ENCODE measurements around the gene NES.

DNA sequence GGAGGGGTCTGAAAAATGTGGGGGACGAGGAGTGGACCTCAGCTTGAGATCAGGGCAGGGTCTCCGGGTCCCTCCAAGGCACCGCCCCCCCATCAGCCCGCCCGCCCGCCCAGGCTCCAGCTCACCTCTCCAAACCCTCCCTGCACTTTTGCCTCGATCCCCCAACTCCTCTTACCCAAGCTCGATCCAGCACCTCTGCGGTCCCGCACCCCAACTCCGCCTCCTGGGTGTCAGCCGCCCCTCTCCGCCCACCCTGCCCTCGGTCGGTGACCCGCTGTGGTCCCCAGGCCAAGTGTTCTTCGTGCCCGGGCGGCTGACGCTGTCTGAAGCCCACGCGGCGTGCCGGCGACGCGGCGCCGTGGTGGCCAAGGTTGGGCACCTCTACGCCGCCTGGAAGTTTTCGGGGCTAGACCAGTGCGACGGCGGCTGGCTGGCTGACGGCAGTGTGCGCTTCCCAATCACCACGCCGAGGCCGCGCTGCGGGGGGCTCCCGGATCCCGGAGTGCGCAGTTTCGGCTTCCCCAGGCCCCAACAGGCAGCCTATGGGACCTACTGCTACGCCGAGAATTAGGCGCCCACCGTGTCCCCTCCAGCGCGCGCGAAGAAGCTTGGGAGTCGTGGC, 52.3 kb downstream of the NES start:
- TF ChIP-seq, protein P1, sequence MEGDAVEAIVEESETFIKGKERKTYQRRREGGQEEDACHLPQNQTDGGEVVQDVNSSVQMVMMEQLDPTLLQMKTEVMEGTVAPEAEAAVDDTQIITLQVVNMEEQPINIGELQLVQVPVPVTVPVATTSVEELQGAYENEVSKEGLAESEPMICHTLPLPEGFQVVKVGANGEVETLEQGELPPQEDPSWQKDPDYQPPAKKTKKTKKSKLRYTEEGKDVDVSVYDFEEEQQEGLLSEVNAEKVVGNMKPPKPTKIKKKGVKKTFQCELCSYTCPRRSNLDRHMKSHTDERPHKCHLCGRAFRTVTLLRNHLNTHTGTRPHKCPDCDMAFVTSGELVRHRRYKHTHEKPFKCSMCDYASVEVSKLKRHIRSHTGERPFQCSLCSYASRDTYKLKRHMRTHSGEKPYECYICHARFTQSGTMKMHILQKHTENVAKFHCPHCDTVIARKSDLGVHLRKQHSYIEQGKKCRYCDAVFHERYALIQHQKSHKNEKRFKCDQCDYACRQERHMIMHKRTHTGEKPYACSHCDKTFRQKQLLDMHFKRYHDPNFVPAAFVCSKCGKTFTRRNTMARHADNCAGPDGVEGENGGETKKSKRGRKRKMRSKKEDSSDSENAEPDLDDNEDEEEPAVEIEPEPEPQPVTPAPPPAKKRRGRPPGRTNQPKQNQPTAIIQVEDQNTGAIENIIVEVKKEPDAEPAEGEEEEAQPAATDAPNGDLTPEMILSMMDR (IDR thresholded peaks at IDR 0.05; ENCODE audit: low read depth, low read length, missing input control), result no peak
- TF ChIP-seq EGR1 (IDR thresholded peaks at IDR 0.05; ENCODE audit: low read depth in 2 of 2) (no peak), RAD21 (IDR thresholded peaks at IDR 0.05) (no peak)
